K562 (cell line): ENCODE data around the gene EMC6. TPM values are rescaled to one million over a fixed set of nuclear protein-coding genes. Genes with fewer than 3 reads are reported as not detected.

Experiments used
- ARNT ChIP-seq, 2 experiments: fragments of 450-650 bp; IDR thresholded peaks; 2 replicates each; pipeline ENCODE4 v1.6.1; 2016; ENCODE audit warnings: mild to moderate bottlenecking in 1 of 2
- CBFA2T3 ChIP-seq: fragments of 450-650 bp; IDR thresholded peaks from 2 replicates; pipeline ENCODE4 v1.6.1; 2017
- EGR1 ChIP-seq: fragments of 450-650 bp; conservative IDR thresholded peaks from 2 replicates; pipeline ENCODE4 v1.6.1; 2017; ENCODE audit warnings: mild to moderate bottlenecking
- FOXJ2 ChIP-seq: fragments of 200-800 bp; sonication (Bioruptor generic); IDR thresholded peaks from 2 replicates; pipeline ENCODE4 v1.6.1; 2016; ENCODE audit warnings: missing genetic modification characterization, missing compliant biosample characterization
- FUS ChIP-seq: fragments of 200-400 bp; formaldehyde crosslinking; optimal IDR thresholded peaks from 2 replicates; pipeline ENCODE3; 2017; ENCODE audit warnings: low read depth, low read length
- HSF4 ChIP-seq: fragments of 250-450 bp; sonication (Bioruptor Pico); IDR thresholded peaks from 2 replicates; pipeline ENCODE4 v2.1.2; 2022; ENCODE audit warnings: mild to moderate bottlenecking, moderate library complexity, borderline replicate concordance
- KDM1A ChIP-seq, 2 experiments: fragments of 450-650 bp; IDR thresholded peaks; 2 replicates each; pipeline ENCODE4 v1.6.1; 2016; ENCODE audit warnings: mild to moderate bottlenecking in 2 of 2
- KHSRP ChIP-seq: fragments of 450-650 bp; IDR thresholded peaks from 2 replicates; pipeline ENCODE4 v1.6.1; 2017
- LEF1 ChIP-seq: fragments of 450-650 bp; IDR thresholded peaks from 2 replicates; pipeline ENCODE4 v1.6.1; 2016; ENCODE audit warnings: mild to moderate bottlenecking
- MYBL2 ChIP-seq, 2 experiments: fragments of 450-650 bp in 1 of 2; sonication (generic) in 1 of 2; formaldehyde crosslinking in 1 of 2; IDR thresholded peaks; 2 replicates each; pipeline versions ENCODE4 v1.6.1 to v1.8.1; 2017 to 2022; ENCODE audit warnings: borderline replicate concordance in 1 of 2, inconsistent platforms in 1 of 2, low read depth in 1 of 2, mild to moderate bottlenecking in 1 of 2, missing genetic modification reagents in 1 of 2, moderate library complexity in 1 of 2
- NCOR1 ChIP-seq: fragments of 450-650 bp; IDR thresholded peaks from 2 replicates; pipeline ENCODE4 v1.6.1; 2016; ENCODE audit warnings: mild to moderate bottlenecking, moderate library complexity
- RCOR1 ChIP-seq, 2 experiments: IDR thresholded peaks; 2 replicates each; pipeline ENCODE4 v1.6.1; 2012; ENCODE audit warnings: low read depth in 2 of 2, low read length in 2 of 2, borderline replicate concordance in 1 of 2, improper control_type of control experiment in 1 of 2
- TAL1 ChIP-seq: fragments of 450-650 bp; IDR thresholded peaks from 2 replicates; pipeline ENCODE4 v1.6.1; 2016; ENCODE audit warnings: mild to moderate bottlenecking
- ZEB2 ChIP-seq: fragments of 450-650 bp; IDR thresholded peaks from 2 replicates; pipeline ENCODE4 v1.6.1; 2016
- ZNF444 ChIP-seq: fragments of 250-450 bp; sonication (Bioruptor Pico); IDR thresholded peaks from 2 replicates; pipeline ENCODE4 v1.4.0; 2020; ENCODE audit warnings: mild to moderate bottlenecking, moderate library complexity
- ZNF76 ChIP-seq: fragments of 250-450 bp; sonication (Bioruptor Pico); IDR thresholded peaks from 2 replicates; pipeline ENCODE4 v1.4.0; 2020; ENCODE audit warnings: mild to moderate bottlenecking, moderate library complexity, borderline replicate concordance
- polyA plus RNA-seq, 8 experiments: library from polyadenylated mRNA; depleted of rRNA in 4 of 8; stranded (reverse) in 5 of 8; unstranded in 3 of 8; fragments of >200 nt; fragmentation: Nextera tagmentation in 2 of 8; fragmentation: Illumina TruSeq in 1 of 8; extraction: Ambion mirVana in 2 of 8; extraction: Trizol in 1 of 8; gene quantifications; 2 replicates each; pipeline versions ENCODE4 v1.2.1 to v1.2.3, GENCODE V29; 2011 to 2014; ENCODE audit warnings: inconsistent platforms in 1 of 8, missing spikeins in 1 of 8
- total RNA-seq, 7 experiments: library from RNA; depleted of rRNA in 6 of 7; stranded (reverse); fragments of >200 nt in 6 of 7; fragmentation: Illumina TruSeq in 2 of 7; extraction: Trizol in 2 of 7; gene quantifications; 2 replicates each; pipeline versions ENCODE4 v1.2.1 to v1.2.3, GENCODE V29; 2011 to 2021; ENCODE audit warnings: low replicate concordance in 1 of 7
- TF ChIP-seq, protein P1 (sequence below): sonication (generic); formaldehyde crosslinking; IDR thresholded peaks from 2 replicates; pipeline ENCODE4 v1.8.1; 2022; ENCODE audit warnings: missing genetic modification reagents
- TF ChIP-seq, protein P2 (sequence below): fragments of 450-650 bp; IDR thresholded peaks from 2 replicates; pipeline ENCODE4 v1.6.1; 2016; ENCODE audit warnings: mild to moderate bottlenecking, moderate library complexity

EMC6 gene
- total and polyA plus RNA-seq, 9 of the 15 experiments (the other 6 are each of a cell fraction or from before 2014, with no cell fraction given), result 2.9 to 136 (median 24.9) TPM

DNA sequence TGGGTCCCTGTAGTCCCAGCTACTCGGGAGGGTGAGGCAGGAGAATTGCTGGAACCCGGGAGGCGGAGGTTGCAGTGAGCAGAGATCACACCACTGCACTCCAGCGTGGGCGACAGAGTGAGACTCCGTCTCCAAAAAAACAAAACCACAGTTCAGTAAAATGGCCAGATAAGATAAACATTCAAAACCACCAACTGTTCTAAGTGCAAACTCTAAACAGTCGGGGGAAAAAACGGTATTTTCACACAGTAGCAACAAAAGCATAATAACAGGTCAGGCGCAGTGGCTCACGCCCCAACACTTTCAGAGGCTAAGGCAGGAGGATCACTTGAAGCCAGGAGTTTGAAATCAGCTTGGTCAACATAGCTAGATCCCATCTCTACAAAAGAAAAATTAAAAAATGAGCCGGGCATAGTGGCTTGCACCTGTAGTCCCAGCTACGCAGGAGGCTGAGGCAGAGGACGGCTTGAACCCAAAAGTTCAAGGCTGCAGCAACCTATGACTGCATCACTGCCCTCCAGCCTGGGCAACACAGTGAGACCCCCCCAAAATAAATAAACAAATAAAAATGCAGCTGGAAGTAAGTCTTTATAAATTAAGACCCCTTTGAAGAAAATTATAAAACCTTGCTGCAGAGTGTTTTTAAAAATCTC, 44.3 kb downstream of the EMC6 start (continued):
- no peak for TF ChIP-seq FOXJ2 (tag)
- no peak for TF ChIP-seq KHSRP
- peak; percentile 39 for TF ChIP-seq TAL1
- TF ChIP-seq NCOR1, result peak; percentile 59
- 0 out of 2 replicates have a peak, but pooled peaks have one; percentile 30 for TF ChIP-seq ZEB2
- peak; percentile 67 to 76; a peak in 3 of 4 replicates for TF ChIP-seq KDM1A (IDR thresholded peaks at IDR 0.05)
- peak in 1 of 2 experiments; percentile 55; a peak in 1 of 4 replicates for TF ChIP-seq RCOR1 (IDR thresholded peaks at IDR 0.05; ENCODE audit: borderline replicate concordance in 1 of 2, low read depth in 2 of 2, low read length in 2 of 2)
- no peak for TF ChIP-seq HSF4 (CRISPR knock-in tag)
- TF ChIP-seq MYBL2 (IDR thresholded peaks at IDR 0.05; ENCODE audit: low read depth), result no peak
- no peak for TF ChIP-seq MYBL2 (CRISPR knock-in tag; IDR thresholded peaks at IDR 0.05; ENCODE audit: borderline replicate concordance)
- TF ChIP-seq LEF1, result peak; percentile 63; the same call in 1 of the 2 replicates
- TF ChIP-seq ZNF76, result no peak
- TF ChIP-seq, protein P1, sequence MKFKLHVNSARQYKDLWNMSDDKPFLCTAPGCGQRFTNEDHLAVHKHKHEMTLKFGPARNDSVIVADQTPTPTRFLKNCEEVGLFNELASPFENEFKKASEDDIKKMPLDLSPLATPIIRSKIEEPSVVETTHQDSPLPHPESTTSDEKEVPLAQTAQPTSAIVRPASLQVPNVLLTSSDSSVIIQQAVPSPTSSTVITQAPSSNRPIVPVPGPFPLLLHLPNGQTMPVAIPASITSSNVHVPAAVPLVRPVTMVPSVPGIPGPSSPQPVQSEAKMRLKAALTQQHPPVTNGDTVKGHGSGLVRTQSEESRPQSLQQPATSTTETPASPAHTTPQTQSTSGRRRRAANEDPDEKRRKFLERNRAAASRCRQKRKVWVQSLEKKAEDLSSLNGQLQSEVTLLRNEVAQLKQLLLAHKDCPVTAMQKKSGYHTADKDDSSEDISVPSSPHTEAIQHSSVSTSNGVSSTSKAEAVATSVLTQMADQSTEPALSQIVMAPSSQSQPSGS (CRISPR knock-in tag), result no peak
- no peak for TF ChIP-seq FUS
- TF ChIP-seq CBFA2T3, result peak; percentile 82
- no peak for TF ChIP-seq ZNF444 (CRISPR knock-in tag)
- peak; percentile 91 for TF ChIP-seq EGR1
- TF ChIP-seq ARNT (IDR thresholded peaks at IDR 0.05), result no peak
- TF ChIP-seq, protein P2, sequence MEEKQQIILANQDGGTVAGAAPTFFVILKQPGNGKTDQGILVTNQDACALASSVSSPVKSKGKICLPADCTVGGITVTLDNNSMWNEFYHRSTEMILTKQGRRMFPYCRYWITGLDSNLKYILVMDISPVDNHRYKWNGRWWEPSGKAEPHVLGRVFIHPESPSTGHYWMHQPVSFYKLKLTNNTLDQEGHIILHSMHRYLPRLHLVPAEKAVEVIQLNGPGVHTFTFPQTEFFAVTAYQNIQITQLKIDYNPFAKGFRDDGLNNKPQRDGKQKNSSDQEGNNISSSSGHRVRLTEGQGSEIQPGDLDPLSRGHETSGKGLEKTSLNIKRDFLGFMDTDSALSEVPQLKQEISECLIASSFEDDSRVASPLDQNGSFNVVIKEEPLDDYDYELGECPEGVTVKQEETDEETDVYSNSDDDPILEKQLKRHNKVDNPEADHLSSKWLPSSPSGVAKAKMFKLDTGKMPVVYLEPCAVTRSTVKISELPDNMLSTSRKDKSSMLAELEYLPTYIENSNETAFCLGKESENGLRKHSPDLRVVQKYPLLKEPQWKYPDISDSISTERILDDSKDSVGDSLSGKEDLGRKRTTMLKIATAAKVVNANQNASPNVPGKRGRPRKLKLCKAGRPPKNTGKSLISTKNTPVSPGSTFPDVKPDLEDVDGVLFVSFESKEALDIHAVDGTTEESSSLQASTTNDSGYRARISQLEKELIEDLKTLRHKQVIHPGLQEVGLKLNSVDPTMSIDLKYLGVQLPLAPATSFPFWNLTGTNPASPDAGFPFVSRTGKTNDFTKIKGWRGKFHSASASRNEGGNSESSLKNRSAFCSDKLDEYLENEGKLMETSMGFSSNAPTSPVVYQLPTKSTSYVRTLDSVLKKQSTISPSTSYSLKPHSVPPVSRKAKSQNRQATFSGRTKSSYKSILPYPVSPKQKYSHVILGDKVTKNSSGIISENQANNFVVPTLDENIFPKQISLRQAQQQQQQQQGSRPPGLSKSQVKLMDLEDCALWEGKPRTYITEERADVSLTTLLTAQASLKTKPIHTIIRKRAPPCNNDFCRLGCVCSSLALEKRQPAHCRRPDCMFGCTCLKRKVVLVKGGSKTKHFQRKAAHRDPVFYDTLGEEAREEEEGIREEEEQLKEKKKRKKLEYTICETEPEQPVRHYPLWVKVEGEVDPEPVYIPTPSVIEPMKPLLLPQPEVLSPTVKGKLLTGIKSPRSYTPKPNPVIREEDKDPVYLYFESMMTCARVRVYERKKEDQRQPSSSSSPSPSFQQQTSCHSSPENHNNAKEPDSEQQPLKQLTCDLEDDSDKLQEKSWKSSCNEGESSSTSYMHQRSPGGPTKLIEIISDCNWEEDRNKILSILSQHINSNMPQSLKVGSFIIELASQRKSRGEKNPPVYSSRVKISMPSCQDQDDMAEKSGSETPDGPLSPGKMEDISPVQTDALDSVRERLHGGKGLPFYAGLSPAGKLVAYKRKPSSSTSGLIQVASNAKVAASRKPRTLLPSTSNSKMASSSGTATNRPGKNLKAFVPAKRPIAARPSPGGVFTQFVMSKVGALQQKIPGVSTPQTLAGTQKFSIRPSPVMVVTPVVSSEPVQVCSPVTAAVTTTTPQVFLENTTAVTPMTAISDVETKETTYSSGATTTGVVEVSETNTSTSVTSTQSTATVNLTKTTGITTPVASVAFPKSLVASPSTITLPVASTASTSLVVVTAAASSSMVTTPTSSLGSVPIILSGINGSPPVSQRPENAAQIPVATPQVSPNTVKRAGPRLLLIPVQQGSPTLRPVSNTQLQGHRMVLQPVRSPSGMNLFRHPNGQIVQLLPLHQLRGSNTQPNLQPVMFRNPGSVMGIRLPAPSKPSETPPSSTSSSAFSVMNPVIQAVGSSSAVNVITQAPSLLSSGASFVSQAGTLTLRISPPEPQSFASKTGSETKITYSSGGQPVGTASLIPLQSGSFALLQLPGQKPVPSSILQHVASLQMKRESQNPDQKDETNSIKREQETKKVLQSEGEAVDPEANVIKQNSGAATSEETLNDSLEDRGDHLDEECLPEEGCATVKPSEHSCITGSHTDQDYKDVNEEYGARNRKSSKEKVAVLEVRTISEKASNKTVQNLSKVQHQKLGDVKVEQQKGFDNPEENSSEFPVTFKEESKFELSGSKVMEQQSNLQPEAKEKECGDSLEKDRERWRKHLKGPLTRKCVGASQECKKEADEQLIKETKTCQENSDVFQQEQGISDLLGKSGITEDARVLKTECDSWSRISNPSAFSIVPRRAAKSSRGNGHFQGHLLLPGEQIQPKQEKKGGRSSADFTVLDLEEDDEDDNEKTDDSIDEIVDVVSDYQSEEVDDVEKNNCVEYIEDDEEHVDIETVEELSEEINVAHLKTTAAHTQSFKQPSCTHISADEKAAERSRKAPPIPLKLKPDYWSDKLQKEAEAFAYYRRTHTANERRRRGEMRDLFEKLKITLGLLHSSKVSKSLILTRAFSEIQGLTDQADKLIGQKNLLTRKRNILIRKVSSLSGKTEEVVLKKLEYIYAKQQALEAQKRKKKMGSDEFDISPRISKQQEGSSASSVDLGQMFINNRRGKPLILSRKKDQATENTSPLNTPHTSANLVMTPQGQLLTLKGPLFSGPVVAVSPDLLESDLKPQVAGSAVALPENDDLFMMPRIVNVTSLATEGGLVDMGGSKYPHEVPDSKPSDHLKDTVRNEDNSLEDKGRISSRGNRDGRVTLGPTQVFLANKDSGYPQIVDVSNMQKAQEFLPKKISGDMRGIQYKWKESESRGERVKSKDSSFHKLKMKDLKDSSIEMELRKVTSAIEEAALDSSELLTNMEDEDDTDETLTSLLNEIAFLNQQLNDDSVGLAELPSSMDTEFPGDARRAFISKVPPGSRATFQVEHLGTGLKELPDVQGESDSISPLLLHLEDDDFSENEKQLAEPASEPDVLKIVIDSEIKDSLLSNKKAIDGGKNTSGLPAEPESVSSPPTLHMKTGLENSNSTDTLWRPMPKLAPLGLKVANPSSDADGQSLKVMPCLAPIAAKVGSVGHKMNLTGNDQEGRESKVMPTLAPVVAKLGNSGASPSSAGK, result peak; percentile 34; the same call in 1 of the 2 replicates
